GM18861 (cell line): ENCODE data around the gene TRNP1.

Experiments
- ATAC-seq: cut with Tn5 transposase; IDR thresholded peaks from one replicate; pipeline ENCODE4 v1.9.1; 2021; ENCODE audit not compliant: unreplicated experiment

TRNP1 gene

GRCh38 chr1:27000817-27001460, 7.4 kb downstream of the TRNP1 start:
- no peak for ATAC-seq

- ATAC-seq = no peak
Measured at GRCh38 chr1:27001570-27002360, 8.3 kb downstream of the TRNP1 start.

- no peak for ATAC-seq
Measured at GRCh38 chr1:27003745-27004470, 10.4 kb downstream of the TRNP1 start.

- no peak for ATAC-seq
Measured at GRCh38 chr1:27004471-27005165, 11.1 kb downstream of the TRNP1 start.

GRCh38 chr1:27005166-27005530, 11.7 kb downstream of the TRNP1 start:
- no peak for ATAC-seq

GRCh38 chr1:27005648-27006496, 12.4 kb downstream of the TRNP1 start:
- ATAC-seq = no peak

GRCh38 chr1:27006683-27007082, 13.2 kb downstream of the TRNP1 start:
- no peak for ATAC-seq

- no peak for ATAC-seq
Measured at GRCh38 chr1:27007909-27008582, 14.6 kb downstream of the TRNP1 start.

GRCh38 chr1:27009601-27010197, 16.2 kb downstream of the TRNP1 start:
- ATAC-seq = no peak

GRCh38 chr1:27010226-27010994, 16.9 kb downstream of the TRNP1 start:
- ATAC-seq = no peak

- ATAC-seq = no peak
Measured at GRCh38 chr1:27011058-27011764, 17.7 kb downstream of the TRNP1 start.

- ATAC-seq = no peak
Measured at GRCh38 chr1:27011976-27012563, 18.6 kb downstream of the TRNP1 start.

- ATAC-seq = no peak
Measured at GRCh38 chr1:27015260-27015659, 21.8 kb downstream of the TRNP1 start.

GRCh38 chr1:27016376-27016775, 22.9 kb downstream of the TRNP1 start:
- ATAC-seq = no peak

- ATAC-seq = no peak
Measured at GRCh38 chr1:27017207-27017606, 23.7 kb downstream of the TRNP1 start.

- ATAC-seq = no peak
Measured at GRCh38 chr1:27018316-27018715, 24.8 kb downstream of the TRNP1 start.

- ATAC-seq = no peak
Measured at GRCh38 chr1:27021354-27022031, 28.0 kb downstream of the TRNP1 start.
